Fibroblast of lung (primary cell): ENCODE data around the gene CNN2. TPM values are rescaled to one million over a fixed set of nuclear protein-coding genes. Genes with fewer than 3 reads are reported as not detected.

Experiments
- DNase-seq, 2 donors: peaks; one replicate each; pipeline versions ENCODE4 v3.0.0 to v3.0.0-alpha.2; 2010; ENCODE audit warnings: low read depth in 2 of 2
- H2AFZ ChIP-seq: 2 replicates; pipeline ENCODE4 v1.5.1; 2012; ENCODE audit warnings: low read length, control low read depth, inconsistent platforms
- H3K27ac ChIP-seq: 2 replicates; pipeline ENCODE4 v1.5.1; 2011; ENCODE audit warnings: low read length, control low read depth; ENCODE audit not compliant: insufficient read depth
- H3K27me3 ChIP-seq: 2 replicates; pipeline ENCODE4 v1.5.1; 2011; ENCODE audit warnings: mild to moderate bottlenecking, low read length; ENCODE audit not compliant: control insufficient read depth, insufficient read depth
- H3K36me3 ChIP-seq: 2 replicates; pipeline ENCODE4 v1.5.1; 2011; ENCODE audit warnings: low read length; ENCODE audit not compliant: control insufficient read depth, insufficient read depth
- H3K4me1 ChIP-seq: 2 replicates; pipeline ENCODE4 v1.5.1; 2011; ENCODE audit warnings: low read length; ENCODE audit not compliant: control insufficient read depth, insufficient read depth; ENCODE audit errors: extremely low read depth
- H3K4me2 ChIP-seq: 2 replicates; pipeline ENCODE4 v1.5.1; 2011; ENCODE audit warnings: low read length, control low read depth; ENCODE audit not compliant: insufficient read depth; ENCODE audit errors: extremely low read depth
- H3K4me3 ChIP-seq, 4 experiments: fragments of 200-600 bp in 1 of 4; sonication (generic) in 1 of 4; replicated peaks in 1 of 4; 2 replicates each; pipeline ENCODE4 v1.5.1; 2011 to 2016; ENCODE audit warnings: low read length in 4 of 4, low read depth in 3 of 4, mild to moderate bottlenecking in 3 of 4, control low read depth in 2 of 4, inconsistent platforms in 1 of 4, mixed read lengths in 1 of 4; ENCODE audit not compliant: insufficient read depth in 1 of 4; ENCODE audit errors: control extremely low read depth in 1 of 4
- H3K79me2 ChIP-seq: 2 replicates; pipeline ENCODE4 v1.5.1; 2012; ENCODE audit warnings: mild to moderate bottlenecking, low read length, inconsistent platforms; ENCODE audit not compliant: control insufficient read depth, insufficient read depth
- H3K9ac ChIP-seq: 2 replicates; pipeline ENCODE4 v1.5.1; 2011; ENCODE audit warnings: mild to moderate bottlenecking, low read length, control low read depth; ENCODE audit not compliant: insufficient read depth
- H3K9me3 ChIP-seq: 2 replicates; pipeline ENCODE4 v1.5.1; 2012; ENCODE audit warnings: low read depth, low read length; ENCODE audit not compliant: control insufficient read depth, insufficient read depth
- H4K20me1 ChIP-seq: 2 replicates; pipeline ENCODE4 v1.5.1; 2011; ENCODE audit warnings: low read length; ENCODE audit not compliant: control insufficient read depth, insufficient read depth; ENCODE audit errors: extremely low read depth
- EZH2 ChIP-seq: IDR thresholded peaks from 2 replicates; pipeline ENCODE4 v1.5.1; 2012; ENCODE audit warnings: low read length, control low read depth, mild to moderate bottlenecking; ENCODE audit errors: missing control alignments
- polyA plus RNA-seq, 2 donors: library from polyadenylated mRNA; depleted of rRNA in 1 of 2; stranded (reverse) in 1 of 2; unstranded in 1 of 2; fragments of >200 nt; gene quantifications; 2 replicates each; pipeline ENCODE4 v1.2.1, GENCODE V29; 2011 to 2012; ENCODE audit warnings: missing spikeins in 1 of 2
- total RNA-seq: library from RNA; depleted of rRNA; stranded (reverse); fragments of >200 nt; gene quantifications from 2 replicates; pipeline ENCODE4 v1.2.1, GENCODE V29; 2014
- TF ChIP-seq, protein P1 (sequence below), 2 donors: IDR thresholded peaks in 1 of 2; conservative IDR thresholded peaks in 1 of 2; 1 replicate in 1 of 2; 2 replicates in 1 of 2; pipeline ENCODE4 v1.5.1; 2011 to 2012; ENCODE audit warnings: low read length in 2 of 2, control low read depth in 1 of 2, inconsistent platforms in 1 of 2, low read depth in 1 of 2, mild to moderate bottlenecking in 1 of 2

The CNN2 gene
- total and polyA plus RNA-seq, 2 donors (not counting 1 experiment from before 2014, with no cell fraction given) = 194 to 473 TPM

- no peak overlapping the region for H3K9ac ChIP-seq
- H3K36me3 ChIP-seq = no peaks in the 10 kb centered on the region
- no peaks in the 10 kb centered on the region for H3K79me2 ChIP-seq
- no peaks in the 10 kb centered on the region for H3K27me3 ChIP-seq
- H3K4me3 ChIP-seq = no peak overlapping the region
- H3K4me2 ChIP-seq = no peak overlapping the region
- no peak for DNase-seq
- H3K4me1 ChIP-seq = peaks cover 2% of the 10 kb centered on the region
- no peak for TF ChIP-seq EZH2
- TF ChIP-seq, protein P1, sequence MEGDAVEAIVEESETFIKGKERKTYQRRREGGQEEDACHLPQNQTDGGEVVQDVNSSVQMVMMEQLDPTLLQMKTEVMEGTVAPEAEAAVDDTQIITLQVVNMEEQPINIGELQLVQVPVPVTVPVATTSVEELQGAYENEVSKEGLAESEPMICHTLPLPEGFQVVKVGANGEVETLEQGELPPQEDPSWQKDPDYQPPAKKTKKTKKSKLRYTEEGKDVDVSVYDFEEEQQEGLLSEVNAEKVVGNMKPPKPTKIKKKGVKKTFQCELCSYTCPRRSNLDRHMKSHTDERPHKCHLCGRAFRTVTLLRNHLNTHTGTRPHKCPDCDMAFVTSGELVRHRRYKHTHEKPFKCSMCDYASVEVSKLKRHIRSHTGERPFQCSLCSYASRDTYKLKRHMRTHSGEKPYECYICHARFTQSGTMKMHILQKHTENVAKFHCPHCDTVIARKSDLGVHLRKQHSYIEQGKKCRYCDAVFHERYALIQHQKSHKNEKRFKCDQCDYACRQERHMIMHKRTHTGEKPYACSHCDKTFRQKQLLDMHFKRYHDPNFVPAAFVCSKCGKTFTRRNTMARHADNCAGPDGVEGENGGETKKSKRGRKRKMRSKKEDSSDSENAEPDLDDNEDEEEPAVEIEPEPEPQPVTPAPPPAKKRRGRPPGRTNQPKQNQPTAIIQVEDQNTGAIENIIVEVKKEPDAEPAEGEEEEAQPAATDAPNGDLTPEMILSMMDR (conservative IDR thresholded peaks at IDR 0.05 in 1 of 2, IDR thresholded peaks at IDR 0.05 in 1 of 2; ENCODE audit: low read depth in 1 of 2, low read length in 2 of 2) = no peak
- no peak overlapping the region for H2AFZ ChIP-seq
- H3K9me3 ChIP-seq = no peaks in the 10 kb centered on the region
- H3K27ac ChIP-seq = no peak overlapping the region
- no peaks in the 10 kb centered on the region for H4K20me1 ChIP-seq
These were observed 50.5 kb downstream of the CNN2 start for GRCh38 chr19:1076951-1077350.

GRCh38 chr19:1079566-1080111 is 53.2 kb downstream of the CNN2 start:
- H3K9ac ChIP-seq = no peak overlapping the region
- DNase-seq = no peak
- H3K36me3 ChIP-seq = no peaks in the 10 kb centered on the region
- H3K4me2 ChIP-seq = no peak overlapping the region
- H2AFZ ChIP-seq = no peak overlapping the region
- TF ChIP-seq, protein P1 (conservative IDR thresholded peaks at IDR 0.05 in 1 of 2, IDR thresholded peaks at IDR 0.05 in 1 of 2; ENCODE audit: low read depth in 1 of 2, low read length in 2 of 2) = no peak
- no peak for TF ChIP-seq EZH2
- H3K79me2 ChIP-seq = no peaks in the 10 kb centered on the region
- no peaks in the 10 kb centered on the region for H3K27me3 ChIP-seq
- H4K20me1 ChIP-seq = no peaks in the 10 kb centered on the region
- H3K4me3 ChIP-seq = no peak overlapping the region
- no peak overlapping the region for H3K27ac ChIP-seq
- peaks cover 2% of the 10 kb centered on the region for H3K4me1 ChIP-seq
- H3K9me3 ChIP-seq = no peaks in the 10 kb centered on the region

DNA sequence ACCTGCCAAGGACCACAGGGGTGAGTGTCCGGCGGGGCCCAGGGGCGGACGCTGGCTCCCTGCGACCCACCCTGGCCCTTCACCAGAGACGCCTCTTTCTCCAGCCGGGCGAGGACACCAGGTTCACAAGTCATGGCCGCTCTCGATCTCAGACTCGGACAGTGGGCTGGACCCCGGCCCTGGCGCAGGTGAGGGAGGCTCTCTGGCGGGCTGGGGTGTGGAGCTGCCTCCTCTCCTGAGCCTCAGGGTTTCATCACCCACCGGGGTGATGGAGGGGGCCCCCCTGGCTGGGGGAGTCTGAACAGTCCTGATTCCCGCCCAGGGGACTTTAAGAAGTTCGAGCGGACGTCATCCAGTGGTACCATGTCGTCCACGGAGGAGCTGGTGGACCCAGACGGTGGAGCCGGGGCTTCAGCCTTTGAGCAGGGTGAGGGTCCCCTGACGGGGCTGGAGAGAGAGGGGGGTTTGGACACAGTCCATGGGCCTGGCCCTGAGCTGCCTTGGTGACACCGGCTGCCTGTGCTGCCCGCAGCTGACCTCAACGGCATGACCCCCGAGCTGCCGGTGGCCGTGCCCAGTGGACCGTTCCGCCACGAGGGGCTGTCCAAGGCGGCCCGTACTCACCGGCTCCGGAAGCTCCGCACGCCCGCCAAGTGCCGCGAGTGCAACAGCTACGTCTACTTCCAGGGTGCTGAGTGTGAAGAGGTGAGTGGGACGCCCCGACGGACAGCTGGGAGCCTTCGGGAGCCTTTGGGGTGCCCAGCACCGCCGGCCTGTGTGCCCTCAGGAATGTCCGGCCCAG is 54.2 kb downstream of the CNN2 start:
- Histone ChIP-seq H2AFZ (no peak overlapping the region), H4K20me1 (no peaks in the 10 kb centered on the region), H3K4me2 (no peak overlapping the region), H3K4me3 (no peak overlapping the region), H3K9me3 (no peaks in the 10 kb centered on the region), H3K27me3 (no peaks in the 10 kb centered on the region), H3K4me1 (peaks cover 2% of the 10 kb centered on the region), H3K79me2 (no peaks in the 10 kb centered on the region), H3K27ac (no peak overlapping the region), H3K36me3 (no peaks in the 10 kb centered on the region), H3K9ac (no peak overlapping the region)
- no peak for TF ChIP-seq EZH2
- TF ChIP-seq, protein P1 (conservative IDR thresholded peaks at IDR 0.05 in 1 of 2, IDR thresholded peaks at IDR 0.05 in 1 of 2; ENCODE audit: low read depth in 1 of 2, low read length in 2 of 2) = no peak
- no peak for DNase-seq
